SK-N-SH treated with all-trans-retinoic acid at 6 μM for 48 hours (cell line): ENCODE data around the gene FGD1.

Source experiments
- CREB5 ChIP-seq: fragments of 250-450 bp; sonication (Bioruptor Pico); IDR thresholded peaks from 2 replicates; pipeline ENCODE4 v1.5.1; 2020; ENCODE audit warnings: low read depth, mild to moderate bottlenecking, moderate library complexity
- GLIS3 ChIP-seq: fragments of 250-450 bp; sonication (Bioruptor Pico); IDR thresholded peaks from 2 replicates; pipeline ENCODE4 v1.5.0; 2020; ENCODE audit warnings: mild to moderate bottlenecking, moderate library complexity
- ISL1 ChIP-seq: fragments of 250-450 bp; sonication (Bioruptor Pico); IDR thresholded peaks from 2 replicates; pipeline ENCODE4 v2.1.2; 2022; ENCODE audit warnings: mild to moderate bottlenecking, moderate library complexity
- PATZ1 ChIP-seq: fragments of 250-450 bp; sonication (Bioruptor Pico); IDR thresholded peaks from 2 replicates; pipeline ENCODE4 v1.8.0; 2020; ENCODE audit warnings: mild to moderate bottlenecking, moderate library complexity, borderline replicate concordance
- RARB ChIP-seq: fragments of 250-450 bp; sonication (Bioruptor Pico); IDR thresholded peaks from 2 replicates; pipeline ENCODE4 v1.8.0; 2021; ENCODE audit warnings: mild to moderate bottlenecking, moderate library complexity
- ZC3H10 ChIP-seq: fragments of 250-450 bp; sonication (Bioruptor Pico); IDR thresholded peaks from 2 replicates; pipeline ENCODE4 v1.5.1; 2021; ENCODE audit warnings: mild to moderate bottlenecking, moderate library complexity
- ZFP3 ChIP-seq: fragments of 250-450 bp; sonication (Bioruptor Pico); IDR thresholded peaks from 2 replicates; pipeline ENCODE4 v1.5.0; 2020; ENCODE audit warnings: mild to moderate bottlenecking, moderate library complexity
- ZFP30 ChIP-seq: fragments of 450-650 bp; formaldehyde crosslinking; IDR thresholded peaks from 2 replicates; pipeline ENCODE4 v1.5.0; 2022; ENCODE audit warnings: mild to moderate bottlenecking, moderate library complexity
- ZNF70 ChIP-seq: fragments of 450-650 bp; formaldehyde crosslinking; IDR thresholded peaks from 2 replicates; pipeline ENCODE4 v1.5.0; 2020; ENCODE audit warnings: mild to moderate bottlenecking, moderate library complexity

- TF ChIP-seq ZFP30 (no peak), RARB (CRISPR knock-in tag) (no peak), GLIS3 (no peak), ZFP3 (CRISPR knock-in tag) (no peak), ZC3H10 (CRISPR knock-in tag) (no peak), ISL1 (CRISPR knock-in tag) (no peak), PATZ1 (CRISPR knock-in tag) (no peak), ZNF70 (no peak), CREB5 (CRISPR knock-in tag) (no peak)
Observed at GRCh38 chrX:54529151-54529550, 33.1 kb upstream of the FGD1 start.
